ENCODE results near the gene FAM222A.

DNA sequence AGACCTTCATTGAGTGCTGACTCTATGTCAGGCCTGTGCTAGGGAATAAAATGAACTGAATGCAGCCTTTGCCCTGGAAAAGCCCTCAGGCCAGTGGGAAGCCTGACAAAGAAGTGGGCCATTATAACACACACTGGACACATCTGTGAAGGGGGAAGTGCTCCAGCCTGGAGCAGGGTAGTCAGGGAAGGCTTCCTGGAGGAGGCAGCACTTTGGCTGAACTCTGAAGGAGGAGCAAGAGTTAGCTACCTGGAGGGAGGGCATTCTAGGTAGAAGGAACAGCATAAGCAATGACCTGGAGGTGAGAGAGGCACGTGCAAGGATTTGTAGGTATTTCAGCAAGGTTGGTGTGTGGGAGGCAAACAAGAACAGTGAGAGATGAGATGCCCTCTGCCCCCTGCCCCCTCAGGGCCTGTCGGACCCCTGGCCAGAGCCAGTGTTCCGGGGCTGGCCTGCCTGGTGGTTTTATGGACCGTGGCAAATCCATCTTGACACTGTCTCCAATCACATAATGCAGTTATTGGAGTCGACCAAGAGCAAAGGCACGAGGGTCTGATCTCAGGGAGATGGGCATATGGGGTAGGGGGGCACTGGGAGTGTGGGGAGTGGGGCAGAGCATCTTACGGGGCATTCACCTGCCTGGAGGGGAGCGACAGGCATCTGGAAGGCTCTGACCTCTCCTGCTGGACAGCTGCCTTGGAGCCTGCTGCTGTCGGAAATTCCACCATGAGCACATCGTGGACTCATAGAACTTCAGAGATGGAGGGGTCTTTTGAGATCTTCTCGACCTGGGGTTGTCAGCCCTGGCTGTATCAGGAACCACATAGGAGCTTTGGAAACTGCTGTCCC lies 2.7 kb upstream of the FAM222A start:
- TF ChIP-seq ZNF274 (IDR thresholded peaks at IDR 0.05; ENCODE audit: low read depth, low read length) (no peak), YY1 (IDR thresholded peaks at IDR 0.05; ENCODE audit: insufficient read depth, insufficient read length) (no peak), SUZ12 (IDR thresholded peaks at IDR 0.05; ENCODE audit: extremely low read depth, insufficient read depth, insufficient read length) (no peak)

Data from NT2/D1 (cell line).